Adrenal gland (tissue), 12 donors: ENCODE results near the gene NHERF1. TPM values are rescaled to one million over a fixed set of nuclear protein-coding genes. Genes with fewer than 3 reads are reported as not detected.

Experiments
- DNase-seq, 7 donors: peaks; one replicate each; pipeline ENCODE4 v3.0.0-alpha.2; 2019 to 2020
- H3K27ac ChIP-seq, 5 donors: fragments of 200-600 bp; sonication (generic) in 4 of 5; 1 replicate in 3 of 5; 2 replicates in 2 of 5; pipeline versions ENCODE4 v1.5.1 to v1.8.0; 2016 to 2020; ENCODE audit warnings: mild to moderate bottlenecking in 1 of 5
- H3K27me3 ChIP-seq: fragments of 200-600 bp; 2 replicates; pipeline ENCODE4 v1.8.0; 2021
- H3K36me3 ChIP-seq, 2 donors: fragments of 200-600 bp; replicated peaks in 1 of 2; 1 replicate in 1 of 2; 2 replicates in 1 of 2; pipeline versions ENCODE4 v1.5.1 to v1.8.0; 2018 to 2022
- H3K4me1 ChIP-seq, 2 donors: fragments of 200-600 bp; replicated peaks in 1 of 2; 1 replicate in 1 of 2; 2 replicates in 1 of 2; pipeline versions ENCODE4 v1.5.1 to v1.8.0; 2018 to 2021
- H3K4me3 ChIP-seq, 4 donors: fragments of 200-600 bp; sonication (generic) in 3 of 4; one replicate each; pipeline ENCODE4 v1.5.1; 2016 to 2018
- H3K9me3 ChIP-seq, 3 donors: fragments of 200-600 bp; sonication (generic) in 1 of 3; replicated peaks in 1 of 3; 1 replicate in 2 of 3; 2 replicates in 1 of 3; pipeline versions ENCODE4 v1.5.1 to v1.8.0; 2016 to 2021
- POLR2A ChIP-seq, 2 donors: fragments of 450-650 bp; IDR thresholded peaks; one replicate each; pipeline ENCODE4 v1.6.1; 2017; ENCODE audit warnings: antibody characterized with exemption in 2 of 2, mild to moderate bottlenecking in 2 of 2, moderate library complexity in 1 of 2
- WGBS, 4 donors: extraction: QIAGEN DNeasy Blood & Tissue Kit in 2 of 4; methylation state at CpG; one replicate each; pipeline versions ENCODE4 v1.1.5 to v1.1.7; 2013 to 2017; 5-methylcytosine and 5-hydroxymethylcytosine counted together
- intact Hi-C, 2 donors: fragments of 100-400 bp; cut with DNase I; formaldehyde crosslinking; loops; one replicate each; pipeline versions ENCODE4 v1.14.1 to v1.15.0; 2022 to 2023
- polyA plus RNA-seq, 3 donors: library from polyadenylated mRNA; stranded (reverse); fragments of 200-250 nt in 2 of 3; fragments of 350-450 nt in 1 of 3; fragmentation: Illumina TruSeq in 1 of 3; extraction: RNeasy Lipid Tissue Mini Kit (QIAGEN cat#74804) in 1 of 3; gene quantifications; one replicate each; pipeline ENCODE4 v1.2.3, GENCODE V29; 2013 to 2014
- total RNA-seq, 9 donors: library from RNA; depleted of rRNA in 4 of 9; stranded (reverse); fragments of >200 nt in 4 of 9; fragments of 120-200 nt in 1 of 9; fragmentation: NEBNext Ultra II Directional in 1 of 9; extraction: Animal tissue kit (Norgen Biotek cat#: 25700) in 1 of 9; gene quantifications; one replicate each; pipeline versions ENCODE4 v1.1.0 to v1.2.4, GENCODE V29; 2013 to 2023
- TF ChIP-seq, protein P1 (sequence below), 6 experiments: fragments of 450-650 bp in 4 of 6; fragments of 200-600 bp in 2 of 6; sonication (generic) in 1 of 6; IDR thresholded peaks; 1 replicate in 5 of 6; 2 replicates in 1 of 6; pipeline versions ENCODE4 v1.5.1 to v1.8.0; 2016 to 2021; ENCODE audit warnings: antibody characterized with exemption in 6 of 6, mild to moderate bottlenecking in 2 of 6, moderate library complexity in 1 of 6
- donor health status: healthy with polysubstance abuse.
- donor health status: Bipolar disorder and iron deficiency.
- donor health status: DM: yes; HTN: yes; CAD: no.
- donor health status: DM: no; HTN: no; CAD: no.
- donor health status: DM: no; HTN: no; CAD: no.
- donor health status: DM: yes; HTN: yes; CAD: no.

Gene NHERF1
- total and polyA plus RNA-seq, 12 donors, result 22.0 to 277 (median 209) TPM

DNA sequence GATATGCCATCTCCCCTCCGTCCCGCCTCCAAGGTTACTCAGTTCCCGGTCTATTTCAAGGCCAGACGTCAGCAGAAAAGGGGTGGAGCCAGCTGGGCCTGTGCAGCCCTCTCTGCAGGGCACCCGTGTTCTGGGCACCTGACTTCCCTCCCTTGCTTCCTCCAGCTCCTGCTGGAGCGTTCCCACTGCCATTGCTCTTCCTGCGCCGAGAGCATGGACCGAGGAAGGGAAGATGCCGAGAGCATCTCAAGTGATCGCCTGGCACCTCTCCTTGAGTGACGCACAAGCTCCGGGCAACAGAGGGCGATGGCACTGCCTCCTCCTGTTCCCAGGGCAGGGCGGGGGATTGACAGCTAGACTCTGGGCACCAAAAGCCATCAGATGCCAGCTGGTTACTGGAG lies 57.2 kb downstream of the NHERF1 start:
- TF ChIP-seq POLR2A (IDR thresholded peaks at IDR 0.05), result no peak
- TF ChIP-seq, protein P1, sequence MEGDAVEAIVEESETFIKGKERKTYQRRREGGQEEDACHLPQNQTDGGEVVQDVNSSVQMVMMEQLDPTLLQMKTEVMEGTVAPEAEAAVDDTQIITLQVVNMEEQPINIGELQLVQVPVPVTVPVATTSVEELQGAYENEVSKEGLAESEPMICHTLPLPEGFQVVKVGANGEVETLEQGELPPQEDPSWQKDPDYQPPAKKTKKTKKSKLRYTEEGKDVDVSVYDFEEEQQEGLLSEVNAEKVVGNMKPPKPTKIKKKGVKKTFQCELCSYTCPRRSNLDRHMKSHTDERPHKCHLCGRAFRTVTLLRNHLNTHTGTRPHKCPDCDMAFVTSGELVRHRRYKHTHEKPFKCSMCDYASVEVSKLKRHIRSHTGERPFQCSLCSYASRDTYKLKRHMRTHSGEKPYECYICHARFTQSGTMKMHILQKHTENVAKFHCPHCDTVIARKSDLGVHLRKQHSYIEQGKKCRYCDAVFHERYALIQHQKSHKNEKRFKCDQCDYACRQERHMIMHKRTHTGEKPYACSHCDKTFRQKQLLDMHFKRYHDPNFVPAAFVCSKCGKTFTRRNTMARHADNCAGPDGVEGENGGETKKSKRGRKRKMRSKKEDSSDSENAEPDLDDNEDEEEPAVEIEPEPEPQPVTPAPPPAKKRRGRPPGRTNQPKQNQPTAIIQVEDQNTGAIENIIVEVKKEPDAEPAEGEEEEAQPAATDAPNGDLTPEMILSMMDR (IDR thresholded peaks at IDR 0.05), result no peak
- no peak overlapping the region for H3K27ac ChIP-seq
- H3K4me1 ChIP-seq, result no peaks in the 10 kb centered on the region
- no peak overlapping the region for H3K4me3 ChIP-seq
- intact Hi-C loops, result no loop called here
- H3K9me3 ChIP-seq, result no peaks in the 10 kb centered on the region
- peak; percentile 36 to 84 (median 64) for DNase-seq
- H3K36me3 ChIP-seq, result no peaks in the 10 kb centered on the region
- WGBS, 4 donors, result 47 to 69% (median 56%) methylated on average over 13 to 15 of the region's 15 CpGs
- no peaks in the 10 kb centered on the region for H3K27me3 ChIP-seq

GRCh38 chr17:74806334-74806733 lies 57.9 kb downstream of the NHERF1 start:
- Histone ChIP-seq H3K9me3 (no peaks in the 10 kb centered on the region), H3K36me3 (no peaks in the 10 kb centered on the region), H3K4me3 (no peak overlapping the region), H3K27ac (no peak overlapping the region), H3K4me1 (peaks cover 0 to 5% of the 10 kb centered on the region in 2 donors), H3K27me3 (no peaks in the 10 kb centered on the region)
- 91 to 96% (median 93%) methylated on average over 10 of the region's 10 CpGs for WGBS, 4 donors
- intact Hi-C loops, result no loop called here
- TF ChIP-seq POLR2A (IDR thresholded peaks at IDR 0.05), result no peak
- TF ChIP-seq, protein P1 (IDR thresholded peaks at IDR 0.05), result no peak
- DNase-seq, result no peak

GRCh38 chr17:74807441-74807840 lies 59.0 kb downstream of the NHERF1 start:
- DNase-seq, result no peak
- Histone ChIP-seq H3K4me3 (no peak overlapping the region), H3K27me3 (no peaks in the 10 kb centered on the region), H3K4me1 (peaks cover 0 to 14% of the 10 kb centered on the region in 2 donors), H3K36me3 (no peaks in the 10 kb centered on the region), H3K27ac (no peak overlapping the region), H3K9me3 (no peaks in the 10 kb centered on the region)
- no peak for TF ChIP-seq POLR2A (IDR thresholded peaks at IDR 0.05)
- TF ChIP-seq, protein P1 (IDR thresholded peaks at IDR 0.05), result no peak
- WGBS, 4 donors, result 88 to 95% (median 91%) methylated on average over 13 of the region's 13 CpGs
- intact Hi-C loops, result no loop called here

DNA sequence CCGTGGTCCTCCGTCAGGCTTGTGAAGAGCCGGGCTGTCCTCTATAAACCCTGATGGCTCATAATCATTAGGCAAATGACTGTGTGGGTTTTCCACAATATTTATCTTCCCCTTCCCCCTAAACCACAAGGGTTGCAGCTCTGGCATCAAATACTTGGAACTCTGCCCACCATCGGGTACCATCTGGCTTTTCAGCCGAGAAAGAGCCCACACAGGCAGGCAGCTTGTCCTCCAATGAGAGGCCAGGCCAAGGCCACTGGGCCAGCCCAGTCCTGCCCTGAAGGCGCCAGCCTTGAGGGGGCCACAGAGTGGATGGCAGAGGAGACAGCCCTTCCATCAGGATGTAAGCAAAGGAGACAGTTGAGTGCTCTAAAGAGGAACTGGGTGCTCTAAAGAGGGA lies 59.5 kb downstream of the NHERF1 start:
- Histone ChIP-seq H3K27ac (no peak overlapping the region), H3K27me3 (no peaks in the 10 kb centered on the region), H3K4me1 (peaks cover 0 to 19% of the 10 kb centered on the region in 2 donors), H3K9me3 (no peaks in the 10 kb centered on the region), H3K4me3 (no peak overlapping the region), H3K36me3 (no peaks in the 10 kb centered on the region)
- intact Hi-C loops, result no loop called here
- no peak for DNase-seq
- 61 to 81% (median 73%) methylated on average over 4 to 6 of the region's 6 CpGs for WGBS, 4 donors
- no peak for TF ChIP-seq POLR2A (IDR thresholded peaks at IDR 0.05)
- TF ChIP-seq, protein P1 (IDR thresholded peaks at IDR 0.05), result no peak
